ENCODE results near the gene ZCCHC14.

DNA sequence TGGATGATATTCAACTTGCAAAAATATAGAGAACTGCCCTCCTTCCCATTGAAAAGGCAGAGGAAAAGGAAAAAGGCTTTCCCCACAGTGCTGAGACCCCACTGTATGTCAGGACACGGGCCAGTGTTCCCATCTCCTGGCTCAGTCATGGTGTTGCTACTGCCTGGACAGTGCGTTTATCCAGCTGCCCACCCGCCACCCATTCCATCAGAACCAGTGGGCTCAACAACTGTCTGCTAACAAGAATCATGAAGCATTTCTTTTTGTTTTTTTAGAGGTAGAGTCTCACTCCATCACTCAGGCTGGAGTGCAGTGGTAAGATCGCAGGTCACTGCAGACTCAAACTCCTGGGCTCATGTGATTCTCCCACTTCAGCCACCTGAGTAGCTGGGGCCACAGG lies 120.5 kb downstream of the ZCCHC14 start:
- TF ChIP-seq, protein P1, sequence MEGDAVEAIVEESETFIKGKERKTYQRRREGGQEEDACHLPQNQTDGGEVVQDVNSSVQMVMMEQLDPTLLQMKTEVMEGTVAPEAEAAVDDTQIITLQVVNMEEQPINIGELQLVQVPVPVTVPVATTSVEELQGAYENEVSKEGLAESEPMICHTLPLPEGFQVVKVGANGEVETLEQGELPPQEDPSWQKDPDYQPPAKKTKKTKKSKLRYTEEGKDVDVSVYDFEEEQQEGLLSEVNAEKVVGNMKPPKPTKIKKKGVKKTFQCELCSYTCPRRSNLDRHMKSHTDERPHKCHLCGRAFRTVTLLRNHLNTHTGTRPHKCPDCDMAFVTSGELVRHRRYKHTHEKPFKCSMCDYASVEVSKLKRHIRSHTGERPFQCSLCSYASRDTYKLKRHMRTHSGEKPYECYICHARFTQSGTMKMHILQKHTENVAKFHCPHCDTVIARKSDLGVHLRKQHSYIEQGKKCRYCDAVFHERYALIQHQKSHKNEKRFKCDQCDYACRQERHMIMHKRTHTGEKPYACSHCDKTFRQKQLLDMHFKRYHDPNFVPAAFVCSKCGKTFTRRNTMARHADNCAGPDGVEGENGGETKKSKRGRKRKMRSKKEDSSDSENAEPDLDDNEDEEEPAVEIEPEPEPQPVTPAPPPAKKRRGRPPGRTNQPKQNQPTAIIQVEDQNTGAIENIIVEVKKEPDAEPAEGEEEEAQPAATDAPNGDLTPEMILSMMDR (IDR thresholded peaks at IDR 0.05; ENCODE audit: insufficient read depth, low read length) = no peak
- TF ChIP-seq POLR2AphosphoS5 (IDR thresholded peaks at IDR 0.05; ENCODE audit: low read depth) = no peak
- TF ChIP-seq, protein P2, sequence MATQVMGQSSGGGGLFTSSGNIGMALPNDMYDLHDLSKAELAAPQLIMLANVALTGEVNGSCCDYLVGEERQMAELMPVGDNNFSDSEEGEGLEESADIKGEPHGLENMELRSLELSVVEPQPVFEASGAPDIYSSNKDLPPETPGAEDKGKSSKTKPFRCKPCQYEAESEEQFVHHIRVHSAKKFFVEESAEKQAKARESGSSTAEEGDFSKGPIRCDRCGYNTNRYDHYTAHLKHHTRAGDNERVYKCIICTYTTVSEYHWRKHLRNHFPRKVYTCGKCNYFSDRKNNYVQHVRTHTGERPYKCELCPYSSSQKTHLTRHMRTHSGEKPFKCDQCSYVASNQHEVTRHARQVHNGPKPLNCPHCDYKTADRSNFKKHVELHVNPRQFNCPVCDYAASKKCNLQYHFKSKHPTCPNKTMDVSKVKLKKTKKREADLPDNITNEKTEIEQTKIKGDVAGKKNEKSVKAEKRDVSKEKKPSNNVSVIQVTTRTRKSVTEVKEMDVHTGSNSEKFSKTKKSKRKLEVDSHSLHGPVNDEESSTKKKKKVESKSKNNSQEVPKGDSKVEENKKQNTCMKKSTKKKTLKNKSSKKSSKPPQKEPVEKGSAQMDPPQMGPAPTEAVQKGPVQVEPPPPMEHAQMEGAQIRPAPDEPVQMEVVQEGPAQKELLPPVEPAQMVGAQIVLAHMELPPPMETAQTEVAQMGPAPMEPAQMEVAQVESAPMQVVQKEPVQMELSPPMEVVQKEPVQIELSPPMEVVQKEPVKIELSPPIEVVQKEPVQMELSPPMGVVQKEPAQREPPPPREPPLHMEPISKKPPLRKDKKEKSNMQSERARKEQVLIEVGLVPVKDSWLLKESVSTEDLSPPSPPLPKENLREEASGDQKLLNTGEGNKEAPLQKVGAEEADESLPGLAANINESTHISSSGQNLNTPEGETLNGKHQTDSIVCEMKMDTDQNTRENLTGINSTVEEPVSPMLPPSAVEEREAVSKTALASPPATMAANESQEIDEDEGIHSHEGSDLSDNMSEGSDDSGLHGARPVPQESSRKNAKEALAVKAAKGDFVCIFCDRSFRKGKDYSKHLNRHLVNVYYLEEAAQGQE (IDR thresholded peaks at IDR 0.05; ENCODE audit: insufficient replicate concordance, low read depth) = no peak
